Superior temporal gyrus (tissue), 1 donor: ENCODE data around the gene MX1.

Experiments
- DNase-seq: peaks from one replicate; pipeline ENCODE4 v3.0.0-alpha.2; 2016; ENCODE audit errors: extremely low spot score

The MX1 gene

DNA sequence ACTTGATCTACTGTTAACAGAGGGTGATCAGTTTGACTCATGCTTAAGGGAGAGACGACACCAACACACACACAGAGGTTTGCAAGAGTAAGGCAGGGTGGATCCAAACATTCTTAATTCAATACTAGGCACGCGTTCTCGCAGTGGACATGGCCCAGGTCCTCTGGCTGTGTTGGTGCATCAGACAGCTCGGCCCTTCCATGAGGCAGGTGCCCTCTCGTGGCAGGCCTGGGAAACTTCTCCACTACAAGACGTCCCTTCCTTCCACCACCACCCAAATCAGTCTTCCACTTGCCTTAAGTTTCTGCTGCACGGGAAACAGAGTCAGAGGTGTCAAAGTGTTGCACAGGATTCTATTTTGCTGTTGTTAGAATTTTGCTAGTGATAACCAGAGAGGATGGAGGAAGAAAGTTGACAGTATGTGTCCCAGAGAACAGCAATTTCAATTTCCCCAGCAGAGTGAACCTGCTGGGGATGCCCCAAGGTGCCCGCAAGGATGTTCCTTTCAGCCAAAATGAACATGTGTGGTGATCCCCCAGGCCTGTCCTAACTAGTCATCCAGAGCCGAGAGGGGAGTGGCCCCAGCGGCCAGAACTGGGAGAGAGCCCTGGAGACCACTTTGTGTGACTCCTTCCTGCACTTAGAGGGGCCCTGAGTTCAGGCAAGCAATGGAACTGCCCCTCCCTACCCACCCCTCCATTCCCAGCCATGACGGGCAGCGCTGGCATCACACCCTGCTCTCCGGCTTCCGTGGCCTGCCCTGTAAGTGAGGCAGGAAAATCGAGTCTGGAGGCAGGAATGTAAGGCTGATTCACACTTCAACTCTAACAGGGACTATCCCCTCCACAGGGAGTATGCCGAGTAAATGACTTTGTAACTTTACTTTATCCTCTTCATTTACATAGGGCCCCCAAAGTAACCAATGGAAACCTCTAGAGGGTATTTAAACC is 34.8 kb downstream of the MX1 start:
- peak; percentile 60 for DNase-seq

DNA sequence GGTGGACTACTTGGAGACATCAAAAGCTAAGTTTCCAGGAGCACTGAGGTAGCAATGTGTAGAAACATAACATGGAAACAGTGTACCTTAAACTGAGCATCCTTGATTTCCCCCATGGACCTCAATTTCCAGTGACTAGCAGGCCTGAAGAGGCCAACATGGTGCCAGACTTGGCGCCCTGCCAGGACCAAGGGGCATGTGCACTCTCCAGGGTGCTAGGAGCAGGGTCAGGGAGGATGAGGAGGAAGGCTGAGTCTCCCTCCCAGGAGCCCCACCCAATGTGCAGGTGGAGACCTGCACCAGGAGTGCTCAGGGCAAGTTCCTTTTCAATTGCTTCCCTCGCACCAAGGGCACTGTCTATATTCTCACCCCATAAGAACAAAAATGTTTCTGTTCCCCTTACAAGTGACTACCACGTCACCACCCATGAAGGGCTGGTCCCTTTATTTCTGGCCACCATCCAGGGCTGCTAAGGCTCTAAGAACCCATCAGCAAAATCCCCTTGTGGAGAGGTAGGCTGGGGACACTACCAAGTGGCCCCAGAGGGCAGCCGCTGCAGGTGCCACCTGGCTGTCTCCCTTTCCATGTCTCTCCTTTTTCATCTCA is 39.2 kb downstream of the MX1 start:
- DNase-seq = no peak

DNA sequence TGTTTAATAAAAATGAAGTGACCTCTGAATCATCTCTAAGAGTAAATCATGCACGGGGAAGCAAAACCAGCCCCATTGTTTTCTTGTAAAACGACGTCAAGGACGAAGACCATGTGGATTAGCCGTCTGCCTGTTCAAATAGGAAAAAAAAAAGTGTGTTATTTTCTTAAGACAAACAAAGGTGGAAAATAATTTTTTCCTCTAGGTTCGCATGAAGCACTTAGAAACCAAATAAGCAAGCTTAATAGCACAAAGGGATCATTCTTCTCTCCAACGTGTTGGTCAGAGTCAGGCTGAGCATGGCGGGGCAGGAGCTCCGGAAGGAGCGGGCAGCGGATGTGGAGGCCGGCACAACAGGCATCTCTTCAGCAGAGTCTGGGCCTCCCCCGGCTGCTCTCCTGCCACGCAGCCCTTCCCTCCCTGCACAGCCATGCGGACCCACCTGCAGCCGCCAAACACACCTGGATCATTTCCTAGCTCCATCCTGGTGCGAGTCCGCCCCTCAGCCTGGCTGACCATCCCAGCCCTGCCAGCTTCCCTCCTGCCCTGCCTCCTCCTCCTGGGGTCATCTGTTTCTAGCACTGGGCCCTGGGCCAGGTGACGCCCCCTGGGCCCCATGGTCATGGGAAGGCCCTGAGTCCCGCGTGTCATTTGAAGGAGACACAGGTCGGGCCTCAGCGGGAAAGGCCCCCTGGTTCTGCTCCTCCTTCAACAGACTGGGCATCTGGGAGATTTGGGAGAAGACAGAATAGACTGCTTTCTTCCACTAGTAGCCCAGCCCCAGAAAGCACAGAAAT is 40.2 kb downstream of the MX1 start:
- no peak for DNase-seq

DNA sequence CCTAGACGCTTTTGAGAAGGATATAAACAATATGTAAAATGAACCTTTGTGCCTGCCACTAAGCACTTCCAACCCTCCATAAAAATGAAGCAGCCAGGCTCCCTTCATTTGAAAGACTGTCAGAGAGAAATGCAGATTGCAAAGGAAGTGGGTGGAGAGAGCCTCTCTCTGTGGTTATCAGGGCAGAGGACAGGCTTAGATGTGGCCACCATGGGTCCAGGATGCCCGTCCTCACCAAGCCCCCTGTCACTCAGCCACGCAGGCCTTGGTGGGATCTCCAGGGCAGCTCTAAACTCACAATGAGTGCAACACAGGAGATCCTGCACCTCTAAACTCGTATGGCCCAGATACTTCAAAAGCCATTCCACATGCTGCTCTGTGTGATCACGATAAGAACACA is 44.0 kb downstream of the MX1 start:
- no peak for DNase-seq

DNA sequence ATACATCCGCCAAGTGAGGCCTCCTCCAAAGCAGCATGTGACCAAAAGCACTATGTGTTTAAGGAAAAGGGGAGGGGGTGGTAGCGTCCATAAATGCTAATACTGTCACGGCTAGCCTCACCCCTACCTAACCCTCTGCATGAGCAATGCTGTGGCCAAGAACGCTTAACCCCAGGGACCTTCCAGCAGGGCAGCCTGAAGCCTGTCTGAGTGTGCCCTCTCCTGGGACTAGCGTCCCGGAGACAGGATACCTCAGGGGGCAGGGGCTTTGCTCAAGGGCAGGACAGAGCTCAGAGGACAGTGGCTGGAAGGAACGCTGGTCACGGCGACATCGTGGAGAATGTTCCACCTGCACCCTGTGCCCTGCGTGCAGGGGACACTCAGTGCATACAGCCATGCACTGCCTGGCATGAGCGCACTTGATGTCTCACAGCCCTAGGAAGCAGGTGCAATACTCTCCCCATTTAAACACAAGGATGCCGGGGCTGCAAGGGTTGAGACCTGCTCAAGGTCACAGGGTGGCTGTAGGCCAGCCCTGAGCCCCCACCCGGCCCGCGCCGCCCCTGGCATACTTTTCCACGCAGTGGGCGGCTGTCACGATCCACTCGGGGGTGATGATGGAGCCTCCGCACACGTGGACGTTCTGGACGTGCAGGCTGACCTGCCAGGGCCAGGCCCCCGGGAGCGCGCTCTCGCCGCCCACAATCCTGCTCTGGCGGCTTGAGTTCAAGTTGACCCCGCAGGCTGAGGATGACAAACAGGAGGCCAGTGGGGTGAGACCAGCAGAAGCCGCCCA is 46.9 kb downstream of the MX1 start:
- DNase-seq = no peak

DNA sequence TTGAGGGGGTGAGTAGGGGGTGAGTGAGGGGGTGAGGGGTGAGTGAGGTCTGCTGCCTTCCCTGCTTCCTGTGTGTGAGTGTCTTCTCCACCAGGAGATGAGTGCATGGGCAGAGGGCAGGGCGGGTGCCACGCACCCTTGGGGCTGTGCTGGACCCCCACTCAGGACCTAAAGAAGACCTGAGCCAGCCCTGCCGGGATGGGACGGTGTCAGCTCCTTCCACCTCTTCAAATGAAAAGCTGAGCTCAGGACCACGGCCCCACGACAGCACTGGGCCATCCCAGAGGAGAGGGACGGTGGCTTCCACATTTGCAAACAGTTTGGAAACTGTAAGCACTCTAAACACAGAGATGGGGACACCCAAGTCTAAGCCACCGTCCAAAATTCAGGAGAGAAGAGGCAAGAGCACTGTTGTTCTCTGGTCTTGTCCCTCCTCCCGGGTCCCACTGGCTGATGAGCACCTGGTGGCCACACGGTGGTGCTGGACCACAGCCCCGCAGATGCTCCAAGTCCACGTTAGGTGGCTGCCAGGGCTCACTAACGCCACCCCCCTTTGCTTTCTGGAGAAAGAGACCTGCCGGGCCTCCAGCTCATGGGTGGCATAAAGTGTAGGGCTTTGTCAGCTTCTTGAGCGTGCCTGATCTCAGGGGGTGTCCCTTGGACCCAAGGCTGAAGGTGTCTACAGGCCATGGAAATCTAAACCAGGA is 49.8 kb downstream of the MX1 start:
- DNase-seq = no peak

DNA sequence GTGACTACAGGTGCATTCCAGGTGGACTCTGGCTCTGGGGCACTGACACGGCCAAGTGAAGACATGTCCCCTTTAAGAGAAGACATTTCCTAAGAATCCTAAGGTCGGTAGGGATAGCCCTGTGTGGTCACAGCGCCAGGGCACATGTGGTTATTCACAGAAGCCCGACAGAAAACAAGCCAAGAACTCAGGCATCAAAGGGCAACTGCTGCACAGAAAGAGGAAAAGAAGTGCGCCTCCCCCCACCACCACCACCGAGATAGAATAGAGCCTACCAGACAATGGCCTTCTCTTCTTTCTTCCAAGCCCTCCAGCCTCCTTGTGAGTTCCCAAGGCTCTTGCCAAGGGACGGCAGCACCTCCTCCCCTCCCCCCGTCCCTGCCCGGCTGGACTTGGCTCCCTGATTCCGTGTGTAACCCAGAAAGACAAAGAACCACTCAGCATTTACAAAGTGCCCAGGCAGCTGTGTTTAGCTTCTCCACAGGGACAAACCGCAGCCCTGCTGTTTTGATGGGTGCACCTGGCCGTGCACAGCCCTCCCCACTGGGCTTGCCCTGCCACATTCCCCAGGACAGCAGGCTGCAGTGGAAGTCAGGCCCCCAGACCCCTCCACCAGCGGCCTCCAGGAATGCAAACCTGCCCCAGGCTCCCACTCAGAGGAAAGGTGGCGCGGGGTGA is 51.7 kb downstream of the MX1 start:
- no peak for DNase-seq

DNA sequence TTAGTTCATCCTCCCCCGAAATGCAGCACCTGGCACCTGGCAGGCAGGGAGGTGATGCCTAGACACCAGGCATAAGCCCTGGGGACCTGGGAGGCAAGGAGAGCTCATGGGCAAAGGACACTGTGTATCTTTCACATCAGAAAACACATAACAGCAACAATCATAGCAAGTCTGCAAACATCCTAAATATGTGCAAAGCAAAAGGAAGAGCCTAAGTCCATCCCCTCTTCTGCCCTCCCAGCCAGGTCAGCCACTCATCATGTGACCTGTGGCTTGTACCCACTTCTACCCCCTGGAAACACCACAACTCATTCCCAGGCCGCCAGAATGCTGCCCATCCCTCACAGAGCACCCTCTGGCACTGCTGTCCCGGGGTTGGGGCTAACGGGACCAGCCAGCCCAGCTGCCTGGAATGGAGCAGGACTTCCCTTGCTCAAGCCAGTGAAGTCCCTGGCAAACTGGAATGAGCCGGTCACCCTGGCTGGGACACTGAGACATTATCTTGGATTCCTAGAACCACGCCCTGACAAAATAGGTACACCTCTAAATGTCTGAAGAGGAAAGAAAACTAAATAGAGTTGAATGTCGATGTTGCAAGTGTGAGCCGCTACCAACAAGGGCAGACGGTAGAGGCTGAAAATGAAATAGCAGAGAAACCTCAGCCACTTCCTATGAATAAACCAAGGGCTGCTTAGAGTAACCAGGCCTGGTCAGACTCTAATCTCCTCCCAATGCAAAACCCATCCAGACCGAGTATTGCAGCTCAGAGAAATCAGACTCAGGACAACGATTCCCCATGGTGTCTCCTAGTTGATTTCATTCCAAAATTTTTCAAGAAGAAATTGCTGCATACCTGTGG is 52.5 kb downstream of the MX1 start:
- DNase-seq = no peak

DNA sequence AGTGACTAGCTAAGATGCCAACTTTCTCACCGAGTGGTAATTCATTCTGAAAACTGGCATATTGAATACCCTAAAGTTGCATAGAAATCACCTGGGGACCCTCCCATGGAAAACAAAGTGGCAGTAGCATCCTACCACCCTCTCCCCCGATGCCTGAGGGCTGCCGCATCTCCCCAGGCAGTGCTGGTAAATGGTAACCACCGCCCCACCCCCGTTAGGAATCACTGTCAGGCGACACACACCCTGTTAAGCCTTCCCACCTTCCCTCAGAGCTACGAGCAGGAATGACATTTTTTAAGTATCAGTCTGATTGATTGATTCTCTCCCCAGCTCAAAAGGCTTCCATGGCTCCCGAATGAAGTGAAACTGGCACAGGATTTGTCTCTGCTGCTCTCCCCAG is 53.6 kb downstream of the MX1 start:
- DNase-seq = no peak

DNA sequence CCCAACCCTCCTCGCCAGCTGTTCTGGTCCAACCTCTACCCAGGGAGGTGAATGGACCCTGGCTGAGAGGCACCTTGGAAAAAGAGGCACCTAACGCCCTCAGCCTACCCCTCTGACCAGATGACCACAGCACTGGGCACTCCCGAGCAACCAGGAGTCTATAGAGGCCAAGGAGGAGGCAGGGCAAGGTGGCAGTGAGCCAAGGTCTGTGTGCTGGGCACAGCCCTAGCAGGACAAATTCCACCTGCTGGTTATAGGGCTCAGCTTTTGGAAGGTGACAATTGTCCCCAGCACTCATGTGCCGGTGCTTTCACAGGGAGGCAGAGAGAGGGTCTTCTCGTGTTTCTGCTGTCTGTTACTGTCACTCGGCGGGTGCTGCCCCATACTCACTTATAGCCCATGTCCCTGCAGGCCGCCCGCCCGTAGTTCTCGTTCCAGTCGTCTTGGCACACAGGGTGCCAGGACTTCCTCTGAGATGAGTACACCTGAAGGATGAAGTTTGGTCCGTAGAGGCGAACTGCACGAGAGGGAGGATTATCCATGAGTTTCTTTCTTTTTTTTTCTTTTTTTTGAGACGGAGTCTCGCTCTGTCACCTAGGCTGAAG is 54.1 kb downstream of the MX1 start:
- no peak for DNase-seq

DNA sequence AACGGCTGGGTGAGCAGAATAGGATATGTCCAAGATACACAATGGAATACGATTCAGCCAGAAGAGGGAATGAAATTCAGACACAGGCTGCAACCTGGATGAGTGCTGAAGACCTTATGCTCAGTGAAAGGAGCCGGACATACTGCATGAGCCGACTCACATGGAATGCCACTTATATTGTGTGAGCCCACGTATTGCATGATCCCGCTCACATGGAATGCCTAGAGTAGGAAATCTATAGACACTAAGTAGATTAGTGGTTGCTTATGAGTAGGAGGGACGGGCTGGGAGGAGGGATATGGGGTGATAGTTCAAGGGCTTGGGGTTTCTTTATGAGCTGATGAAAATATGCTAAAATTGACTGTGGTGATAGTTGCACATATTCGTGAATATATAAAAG is 55.2 kb downstream of the MX1 start:
- DNase-seq = no peak

DNA sequence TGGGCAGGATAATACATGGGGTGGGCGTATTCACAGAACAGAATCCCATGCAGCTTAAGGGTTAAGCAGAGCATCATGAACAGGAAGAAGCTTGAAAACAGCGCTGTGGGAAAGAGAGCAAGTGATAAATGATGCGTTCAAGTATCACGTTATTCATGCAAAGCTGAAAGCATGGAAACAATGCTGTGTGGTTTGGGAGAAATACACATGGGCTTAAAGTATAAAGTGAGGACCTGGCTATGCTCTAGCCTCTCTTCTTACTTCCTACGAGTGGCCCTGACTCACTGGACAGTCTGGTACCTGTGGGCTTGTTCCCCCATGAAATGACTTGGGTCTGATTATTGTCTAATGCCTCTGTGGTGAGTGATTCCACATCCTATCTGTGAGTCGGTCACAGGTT is 56.3 kb downstream of the MX1 start:
- DNase-seq = no peak

DNA sequence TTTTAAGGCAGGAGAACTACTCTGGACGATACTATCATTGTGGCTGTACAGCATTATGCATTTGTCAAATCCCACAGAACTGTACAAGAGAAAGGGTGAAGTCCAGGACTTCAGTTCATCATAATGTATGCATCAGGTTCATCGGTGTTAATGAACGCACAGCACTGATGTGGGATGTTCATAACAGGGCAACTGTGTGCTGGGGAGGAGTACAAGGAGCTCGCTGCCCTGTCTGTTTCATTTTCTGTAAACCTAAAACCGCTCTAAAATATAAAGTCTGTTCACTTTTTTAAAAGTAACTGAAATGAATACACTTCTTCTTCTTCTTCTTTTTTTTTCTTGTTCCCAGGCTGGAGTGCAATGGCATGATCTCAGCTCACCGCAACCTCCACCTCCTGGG is 56.9 kb downstream of the MX1 start:
- no peak for DNase-seq

DNA sequence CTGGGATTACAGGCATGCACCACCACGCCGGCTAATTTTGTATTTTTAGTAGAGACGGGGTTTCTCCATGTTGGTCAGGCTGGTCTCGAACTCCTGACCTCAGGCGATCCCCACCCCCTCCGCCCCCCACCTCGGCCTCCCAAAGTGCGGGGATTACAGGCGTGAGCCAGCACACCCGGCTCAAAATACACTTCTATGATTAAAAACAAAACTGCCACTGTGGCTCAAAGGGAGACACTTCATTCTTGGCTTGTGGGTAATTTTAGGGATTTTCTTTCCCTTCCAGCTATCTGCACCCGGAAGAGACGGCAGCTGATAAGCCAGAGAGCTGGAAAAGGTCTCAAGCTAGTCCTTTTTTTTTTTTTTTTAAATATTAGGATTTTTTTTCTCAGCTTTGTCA is 57.4 kb downstream of the MX1 start:
- DNase-seq = no peak

DNA sequence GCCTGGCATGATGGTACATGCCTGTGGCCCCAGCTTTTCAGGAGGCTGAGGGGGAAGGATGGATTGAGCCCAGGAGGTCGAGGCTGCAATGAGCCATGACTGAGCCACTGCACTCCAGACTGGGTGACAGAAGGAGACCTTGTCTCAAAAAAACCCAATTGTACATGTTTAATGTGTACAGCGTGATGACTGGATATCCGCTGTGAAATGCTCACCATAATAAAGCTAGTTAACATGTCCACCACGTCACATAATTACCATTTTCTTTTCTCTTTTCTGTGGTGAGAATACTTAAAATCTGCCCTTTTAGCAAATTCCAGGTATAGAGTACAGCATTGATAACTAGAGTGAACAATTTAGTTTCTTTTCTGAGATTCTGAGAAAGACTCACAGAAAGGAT is 57.9 kb downstream of the MX1 start:
- DNase-seq = no peak

DNA sequence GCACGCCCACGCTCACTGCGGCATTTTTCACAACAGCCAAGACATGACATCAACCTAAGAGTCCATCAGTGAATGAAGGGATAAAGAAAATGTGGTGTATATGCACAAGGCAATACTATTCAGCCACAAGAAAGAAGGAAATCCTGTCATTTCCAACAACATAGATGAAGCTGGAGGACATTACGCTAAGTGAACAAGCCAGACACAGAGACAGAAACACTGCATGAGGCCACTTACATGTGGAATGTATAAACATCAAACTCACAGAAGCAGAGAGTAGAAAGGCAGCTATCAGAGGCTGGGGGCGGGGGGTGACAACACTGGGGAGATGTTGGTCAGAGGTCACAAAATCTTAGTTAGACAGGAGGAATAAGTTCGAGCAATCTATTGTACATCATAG is 61.0 kb downstream of the MX1 start:
- no peak for DNase-seq

DNA sequence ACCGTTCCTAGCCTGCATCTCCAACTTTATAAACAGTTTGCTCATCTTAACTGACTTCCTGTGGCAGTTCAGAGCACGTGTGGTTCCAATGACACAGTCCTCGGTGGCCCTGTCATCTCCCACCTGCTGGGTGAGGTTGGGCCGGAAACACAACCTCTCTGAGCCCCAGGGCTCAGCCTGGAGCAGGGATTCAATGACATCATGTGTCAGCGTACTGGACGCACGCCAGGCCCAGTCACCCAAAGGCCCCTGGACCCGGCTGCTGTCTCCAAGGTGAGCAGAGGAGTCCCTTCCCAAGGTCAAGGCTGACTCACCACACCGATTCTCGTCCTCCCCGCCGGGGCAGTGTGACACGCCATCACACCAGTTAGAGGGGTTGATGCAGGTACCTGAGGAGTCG is 62.0 kb downstream of the MX1 start:
- DNase-seq = no peak

DNA sequence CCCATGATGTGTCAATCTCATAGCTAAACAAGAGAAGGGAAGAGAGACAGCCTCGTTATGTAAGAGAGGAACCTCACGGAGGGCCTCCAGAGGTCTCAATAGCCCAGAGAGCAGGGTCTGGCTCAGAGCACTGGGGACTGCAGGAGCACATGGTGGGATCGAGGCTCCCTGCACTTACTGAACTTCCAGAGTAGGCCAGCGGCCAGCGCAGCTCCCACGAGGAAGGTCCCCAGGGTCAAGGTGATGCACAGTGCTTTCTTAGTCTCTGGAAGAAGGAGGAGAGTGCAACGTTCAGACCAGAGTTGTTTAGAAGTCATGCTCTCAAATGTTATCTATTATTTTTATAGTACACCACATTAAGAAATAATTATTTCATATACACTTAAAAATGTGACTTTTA is 63.3 kb downstream of the MX1 start:
- no peak for DNase-seq

DNA sequence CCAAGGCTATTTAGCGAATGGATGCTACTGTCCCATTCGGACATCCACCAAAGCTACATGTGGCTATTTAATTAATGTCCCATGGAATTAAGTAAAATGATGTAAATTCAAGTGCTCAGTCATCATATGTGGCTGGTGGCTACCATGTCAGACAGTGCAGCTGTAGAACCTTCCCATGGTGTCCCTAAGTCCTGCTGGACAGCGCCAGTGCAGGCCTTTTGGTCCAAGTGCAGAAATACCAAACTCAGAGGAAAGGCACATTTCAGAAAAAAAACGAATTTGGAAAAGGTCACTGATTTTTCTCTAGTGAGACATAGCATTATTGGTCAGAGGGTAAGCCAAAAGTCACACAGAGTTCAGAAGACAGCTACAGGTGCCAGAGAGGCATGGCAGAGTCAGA is 64.3 kb downstream of the MX1 start:
- no peak for DNase-seq
